Left hindlimb (tissue), 1 donor: ENCODE measurements around the gene CFAP58.

Source experiments
- DNase-seq: peaks from one replicate; pipeline ENCODE4 v3.0.0-alpha.2; 2018

The CFAP58 gene

GRCh38 chr10:104387130-104387888 lies 33.7 kb downstream of the CFAP58 start:
- DNase-seq = no peak

- DNase-seq = no peak
Observed at GRCh38 chr10:104388830-104389229, 35.2 kb downstream of the CFAP58 start.

GRCh38 chr10:104391150-104391968 lies 37.7 kb downstream of the CFAP58 start:
- DNase-seq = no peak

- DNase-seq = no peak
Observed at GRCh38 chr10:104391969-104392296, 38.3 kb downstream of the CFAP58 start.

GRCh38 chr10:104393387-104393786 lies 39.8 kb downstream of the CFAP58 start:
- no peak for DNase-seq

- DNase-seq = no peak
Observed at GRCh38 chr10:104396581-104396980, 42.9 kb downstream of the CFAP58 start.

- DNase-seq = no peak
Observed at GRCh38 chr10:104403636-104404035, 50.0 kb downstream of the CFAP58 start.

- no peak for DNase-seq
Observed at GRCh38 chr10:104406715-104407650, 53.4 kb downstream of the CFAP58 start.

- DNase-seq = no peak
Observed at GRCh38 chr10:104413528-104413927, 59.9 kb downstream of the CFAP58 start.

GRCh38 chr10:104415526-104416165 lies 62.0 kb downstream of the CFAP58 start:
- no peak for DNase-seq

- no peak for DNase-seq
Observed at GRCh38 chr10:104416851-104417250, 63.2 kb downstream of the CFAP58 start.

- no peak for DNase-seq
Observed at GRCh38 chr10:104417637-104418292, 64.1 kb downstream of the CFAP58 start.

- DNase-seq = no peak
Observed at GRCh38 chr10:104424719-104425118, 71.1 kb downstream of the CFAP58 start.

- no peak for DNase-seq
Observed at GRCh38 chr10:104427989-104428388, 74.4 kb downstream of the CFAP58 start.

- DNase-seq = no peak
Observed at GRCh38 chr10:104429846-104430245, 76.2 kb downstream of the CFAP58 start.

GRCh38 chr10:104430360-104430759 lies 76.7 kb downstream of the CFAP58 start:
- no peak for DNase-seq

- no peak for DNase-seq
Observed at GRCh38 chr10:104433669-104434068, 80.0 kb downstream of the CFAP58 start.

- no peak for DNase-seq
Observed at GRCh38 chr10:104434601-104435000, 81.0 kb downstream of the CFAP58 start.

GRCh38 chr10:104435822-104436221 lies 82.2 kb downstream of the CFAP58 start:
- peak; percentile 61 for DNase-seq

GRCh38 chr10:104437226-104437625 lies 83.6 kb downstream of the CFAP58 start:
- no peak for DNase-seq

GRCh38 chr10:104440221-104440620 lies 86.6 kb downstream of the CFAP58 start:
- DNase-seq = no peak
